Measurements from ENCODE around the gene KCNJ13.

Gene KCNJ13

GRCh38 chr2:232791518-232791917, 15.2 kb upstream of the KCNJ13 start:
- no peak overlapping the region for H3K9ac ChIP-seq
- no peaks in the 10 kb centered on the region for H3K4me1 ChIP-seq (ENCODE audit: low read depth, poor library complexity, severe bottlenecking)
- H4K20me1 ChIP-seq (ENCODE audit: insufficient read depth), result no peaks in the 10 kb centered on the region
- no peak for TF ChIP-seq CTCF (conservative IDR thresholded peaks at IDR 0.05; ENCODE audit: low read depth, low read length)
- peaks cover 18% of the 10 kb centered on the region; the same call in 1 of the 2 replicates for H3K36me3 ChIP-seq (ENCODE audit: insufficient read depth)
- no peaks in the 10 kb centered on the region for H3K27me3 ChIP-seq (ENCODE audit: insufficient read depth, low read depth)
- H3K79me2 ChIP-seq (ENCODE audit: insufficient read depth, low read depth), result peaks cover 3% of the 10 kb centered on the region; the same call in 1 of the 2 replicates
- H3K4me3 ChIP-seq (IDR thresholded peaks at IDR 0.05; ENCODE audit: insufficient read depth, low read depth, low read length), result no peak overlapping the region
- H3K4me2 ChIP-seq, result no peak overlapping the region
- H3K27ac ChIP-seq, result no peak overlapping the region
- H2AFZ ChIP-seq (ENCODE audit: low read depth), result no peak overlapping the region

- TF ChIP-seq CTCF (conservative IDR thresholded peaks at IDR 0.05; ENCODE audit: low read depth, low read length), result no peak
- H2AFZ ChIP-seq (ENCODE audit: low read depth), result no peak overlapping the region
- no peaks in the 10 kb centered on the region for H4K20me1 ChIP-seq (ENCODE audit: insufficient read depth)
- H3K36me3 ChIP-seq (ENCODE audit: insufficient read depth), result peaks cover 8% of the 10 kb centered on the region; the same call in 1 of the 2 replicates
- H3K79me2 ChIP-seq (ENCODE audit: insufficient read depth, low read depth), result peaks cover 3% of the 10 kb centered on the region; the same call in 1 of the 2 replicates
- no peaks in the 10 kb centered on the region for H3K4me1 ChIP-seq (ENCODE audit: low read depth, poor library complexity, severe bottlenecking)
- no peak overlapping the region for H3K9ac ChIP-seq
- H3K4me3 ChIP-seq (IDR thresholded peaks at IDR 0.05; ENCODE audit: insufficient read depth, low read depth, low read length), result no peak overlapping the region
- no peaks in the 10 kb centered on the region for H3K27me3 ChIP-seq (ENCODE audit: insufficient read depth, low read depth)
- no peak overlapping the region for H3K27ac ChIP-seq
- no peak overlapping the region for H3K4me2 ChIP-seq
These were observed 12.7 kb upstream of the KCNJ13 start for GRCh38 chr2:232789082-232789481.

- H3K27ac ChIP-seq, result no peak overlapping the region
- H3K36me3 ChIP-seq (ENCODE audit: insufficient read depth), result peaks cover 8% of the 10 kb centered on the region; the same call in 1 of the 2 replicates
- TF ChIP-seq CTCF (conservative IDR thresholded peaks at IDR 0.05; ENCODE audit: low read depth, low read length), result no peak
These were observed 11.4 kb upstream of the KCNJ13 start for GRCh38 chr2:232787806-232788205.

GRCh38 chr2:232783278-232783677, 6.9 kb upstream of the KCNJ13 start:
- H3K4me1 ChIP-seq (ENCODE audit: low read depth, poor library complexity, severe bottlenecking), result peaks cover 41% of the 10 kb centered on the region
- H3K9ac ChIP-seq, result no peak overlapping the region
- no peaks in the 10 kb centered on the region for H3K36me3 ChIP-seq (ENCODE audit: insufficient read depth)
- no peak overlapping the region for H3K4me2 ChIP-seq
- H4K20me1 ChIP-seq (ENCODE audit: insufficient read depth), result no peaks in the 10 kb centered on the region
- no peak overlapping the region for H2AFZ ChIP-seq (ENCODE audit: low read depth)
- no peak overlapping the region for H3K4me3 ChIP-seq (IDR thresholded peaks at IDR 0.05; ENCODE audit: insufficient read depth, low read depth, low read length)
- no peak overlapping the region for H3K27ac ChIP-seq
- peaks cover 3% of the 10 kb centered on the region; the same call in 1 of the 2 replicates for H3K79me2 ChIP-seq (ENCODE audit: insufficient read depth, low read depth)
- no peaks in the 10 kb centered on the region for H3K27me3 ChIP-seq (ENCODE audit: insufficient read depth, low read depth)
- TF ChIP-seq CTCF (conservative IDR thresholded peaks at IDR 0.05; ENCODE audit: low read depth, low read length), result no peak

More at GRCh38 chr2:232787806-232788205, 11.4 kb upstream of the KCNJ13 start:
- peaks cover 3% of the 10 kb centered on the region; the same call in 1 of the 2 replicates for H3K79me2 ChIP-seq (ENCODE audit: insufficient read depth, low read depth)
- H3K4me2 ChIP-seq, result no peak overlapping the region
- no peak overlapping the region for H3K9ac ChIP-seq
- H4K20me1 ChIP-seq (ENCODE audit: insufficient read depth), result no peaks in the 10 kb centered on the region
- H3K4me1 ChIP-seq (ENCODE audit: low read depth, poor library complexity, severe bottlenecking), result peaks cover 3% of the 10 kb centered on the region
- no peak overlapping the region for H2AFZ ChIP-seq (ENCODE audit: low read depth)
- no peak overlapping the region for H3K4me3 ChIP-seq (IDR thresholded peaks at IDR 0.05; ENCODE audit: insufficient read depth, low read depth, low read length)
- no peaks in the 10 kb centered on the region for H3K27me3 ChIP-seq (ENCODE audit: insufficient read depth, low read depth)

Measured in KMS-11 (cell line).